Measurements from ENCODE around the gene RTF1.

DNA sequence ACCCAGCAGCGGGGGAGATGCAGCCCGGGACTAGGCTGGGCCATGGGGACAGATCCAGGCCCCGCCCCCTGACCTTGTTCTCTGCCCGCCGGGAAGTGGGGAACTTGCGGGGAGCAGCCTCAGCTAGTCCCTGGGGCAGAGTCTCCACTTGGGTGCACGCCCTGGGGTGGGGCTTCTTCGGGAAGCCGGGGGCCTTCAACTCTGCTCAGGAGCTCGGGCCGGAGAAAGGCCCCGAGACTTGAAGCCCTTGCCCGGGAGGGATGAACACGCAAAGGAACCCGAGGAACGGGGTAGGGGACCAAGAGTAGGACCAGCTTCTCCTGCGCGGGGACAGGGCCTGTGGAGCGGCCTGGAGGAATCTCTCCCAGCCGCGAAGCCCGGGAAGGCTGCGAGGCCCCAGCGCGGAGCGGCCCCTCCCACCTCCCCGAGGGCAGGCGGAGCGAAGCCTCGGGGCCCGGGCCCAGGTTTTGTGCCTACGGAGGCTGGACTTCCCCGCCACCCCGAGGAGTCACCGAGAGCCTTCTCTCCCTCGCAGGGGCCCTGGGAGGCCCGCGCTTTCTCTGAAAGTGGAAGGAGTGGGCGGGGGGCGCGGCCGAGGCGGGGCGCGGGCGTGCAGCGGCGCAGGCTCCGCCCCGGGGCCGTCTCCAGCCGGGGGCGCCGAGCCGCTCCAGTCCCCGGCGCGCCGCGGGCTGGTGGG lies 76.5 kb downstream of the RTF1 start, which contains the start of gene ITPKA:
- no peak for TF ChIP-seq CTCF (IDR thresholded peaks at IDR 0.05)
- TF ChIP-seq POLR2A (IDR thresholded peaks at IDR 0.05) = no peak

Data from lower leg skin (tissue), 3 donors.